ENCODE results near the gene DPP6.

Gene DPP6

GRCh38 chr7:154871928-154872750, 819.9 kb downstream of the DPP6 start:
- DNase-seq: no peak

- no peak for DNase-seq
Observed at GRCh38 chr7:154872811-154873499, 820.8 kb downstream of the DPP6 start.

- DNase-seq: no peak
Observed at GRCh38 chr7:154873500-154874121, 821.4 kb downstream of the DPP6 start.

GRCh38 chr7:154874409-154875113, 822.4 kb downstream of the DPP6 start:
- DNase-seq: no peak

- no peak for DNase-seq
Observed at GRCh38 chr7:154875297-154875696, 823.1 kb downstream of the DPP6 start.

- no peak for DNase-seq
Observed at GRCh38 chr7:154876516-154876915, 824.3 kb downstream of the DPP6 start.

GRCh38 chr7:154877031-154877430, 824.8 kb downstream of the DPP6 start:
- no peak for DNase-seq

GRCh38 chr7:154879629-154880028, 827.4 kb downstream of the DPP6 start:
- peak; percentile 75 for DNase-seq

GRCh38 chr7:154880513-154880912, 828.3 kb downstream of the DPP6 start:
- DNase-seq: no peak

GRCh38 chr7:154881026-154881425, 828.8 kb downstream of the DPP6 start:
- DNase-seq: no peak

GRCh38 chr7:154881526-154881925, 829.3 kb downstream of the DPP6 start:
- DNase-seq: no peak

GRCh38 chr7:154882931-154883474, 830.8 kb downstream of the DPP6 start:
- DNase-seq: no peak

GRCh38 chr7:154884348-154884920, 832.2 kb downstream of the DPP6 start:
- no peak for DNase-seq

GRCh38 chr7:154886591-154886990, 834.4 kb downstream of the DPP6 start:
- DNase-seq: no peak

GRCh38 chr7:154888690-154889089, 836.5 kb downstream of the DPP6 start:
- DNase-seq: no peak

- DNase-seq: no peak
Observed at GRCh38 chr7:154892459-154892858, 840.3 kb downstream of the DPP6 start.

GRCh38 chr7:154896076-154896475, 843.9 kb downstream of the DPP6 start:
- DNase-seq: no peak

- no peak for DNase-seq
Observed at GRCh38 chr7:154898973-154899855, 847.0 kb downstream of the DPP6 start.

GRCh38 chr7:154899862-154900261, 847.7 kb downstream of the DPP6 start:
- no peak for DNase-seq

- DNase-seq: no peak
Observed at GRCh38 chr7:154902600-154903082, 850.4 kb downstream of the DPP6 start.

GRCh38 chr7:154903083-154903731, 851.0 kb downstream of the DPP6 start:
- DNase-seq: no peak
